Cardiac muscle cell (in vitro differentiated cells and primary cell): ENCODE data around the gene OGFOD1. TPM values are rescaled to one million over a fixed set of nuclear protein-coding genes. Genes with fewer than 3 reads are reported as not detected.

ENCODE experiments used
- DNase-seq, 2 donors: peaks; one replicate each; pipeline versions ENCODE4 v3.0.0 to v3.0.0-alpha.2; 2010 to 2017; ENCODE audit warnings: low read depth in 1 of 2, low spot score in 1 of 2
- H3K27ac ChIP-seq: fragments of 200-600 bp; sonication (generic); 2 replicates; pipeline ENCODE4 v1.5.1; 2016
- H3K27me3 ChIP-seq: fragments of 200-600 bp; sonication (generic); 2 replicates; pipeline ENCODE4 v1.6.0; 2016; ENCODE audit warnings: control low read depth
- H3K36me3 ChIP-seq: fragments of 200-600 bp; sonication (generic); 2 replicates; pipeline ENCODE4 v1.5.1; 2016; ENCODE audit warnings: control low read depth
- H3K4me1 ChIP-seq: fragments of 200-600 bp; sonication (generic); 2 replicates; pipeline ENCODE4 v1.8.1; 2017; ENCODE audit warnings: low read depth, mild to moderate bottlenecking, mixed run types
- H3K4me3 ChIP-seq: fragments of 200-600 bp; sonication (generic); 2 replicates; pipeline ENCODE4 v1.5.1; 2016; ENCODE audit warnings: mild to moderate bottlenecking
- H3K9me3 ChIP-seq: fragments of 200-600 bp; sonication (generic); 2 replicates; pipeline ENCODE4 v1.5.1; 2017; ENCODE audit warnings: low read depth, mild to moderate bottlenecking, control low read depth
- CTCF ChIP-seq: IDR thresholded peaks from 2 replicates; pipeline ENCODE4 v1.5.1; 2012; ENCODE audit warnings: low read depth, mild to moderate bottlenecking, low read length
- polyA plus RNA-seq: library from polyadenylated mRNA; unstranded; fragments of >200 nt; fragmentation: Nextera tagmentation; extraction: Ambion mirVana; gene quantifications from 2 replicates; pipeline ENCODE4 v1.2.1, GENCODE V29; 2016
- total RNA-seq: library from RNA; depleted of rRNA; stranded (reverse); fragments of >200 nt; gene quantifications from 2 replicates; pipeline ENCODE4 v1.2.3, GENCODE V29; 2016

OGFOD1 gene
- total and polyA plus RNA-seq, 2 experiments from 2014 or later = 54.9 to 65.5 TPM

GRCh38 chr16:56411624-56412023, 39.7 kb upstream of the OGFOD1 start:
- Histone ChIP-seq H3K4me1 (peaks cover 5% of the 10 kb centered on the region), H3K4me3 (no peak overlapping the region), H3K27ac (no peak overlapping the region), H3K36me3 (peaks cover 17% of the 10 kb centered on the region), H3K27me3 (no peaks in the 10 kb centered on the region), H3K9me3 (no peaks in the 10 kb centered on the region)
- DNase-seq = no peak
- no peak for TF ChIP-seq CTCF

GRCh38 chr16:56413381-56413780, 38.0 kb upstream of the OGFOD1 start:
- peaks cover 5% of the 10 kb centered on the region for H3K4me1 ChIP-seq
- no peaks in the 10 kb centered on the region for H3K27me3 ChIP-seq
- DNase-seq = no peak
- peaks cover 8% of the 10 kb centered on the region for H3K36me3 ChIP-seq
- H3K4me3 ChIP-seq = no peak overlapping the region
- no peak overlapping the region for H3K27ac ChIP-seq
- no peak for TF ChIP-seq CTCF
- H3K9me3 ChIP-seq = no peaks in the 10 kb centered on the region

- peak overlapping the region; percentile 24 for H3K27ac ChIP-seq
These were observed 37.0 kb upstream of the OGFOD1 start for GRCh38 chr16:56414366-56414765.

GRCh38 chr16:56415875-56416274, 35.5 kb upstream of the OGFOD1 start:
- Histone ChIP-seq H3K9me3 (no peaks in the 10 kb centered on the region), H3K4me3 (no peak overlapping the region), H3K36me3 (no peaks in the 10 kb centered on the region), H3K27ac (no peak overlapping the region), H3K4me1 (peaks cover 5% of the 10 kb centered on the region), H3K27me3 (no peaks in the 10 kb centered on the region)
- TF ChIP-seq CTCF = no peak
- DNase-seq = no peak

More at GRCh38 chr16:56414366-56414765, 37.0 kb upstream of the OGFOD1 start:
- no peak overlapping the region for H3K4me3 ChIP-seq
- no peak for TF ChIP-seq CTCF
- peaks cover under 1% of the 10 kb centered on the region for H3K36me3 ChIP-seq
- no peaks in the 10 kb centered on the region for H3K27me3 ChIP-seq
- peaks cover 5% of the 10 kb centered on the region for H3K4me1 ChIP-seq
- no peak for DNase-seq
- H3K9me3 ChIP-seq = no peaks in the 10 kb centered on the region

GRCh38 chr16:56417138-56417537, 34.2 kb upstream of the OGFOD1 start:
- no peaks in the 10 kb centered on the region for H3K36me3 ChIP-seq
- no peak overlapping the region for H3K4me3 ChIP-seq
- DNase-seq = no peak
- H3K4me1 ChIP-seq = peaks cover 5% of the 10 kb centered on the region
- no peaks in the 10 kb centered on the region for H3K27me3 ChIP-seq
- no peak for TF ChIP-seq CTCF
- H3K27ac ChIP-seq = no peak overlapping the region
- H3K9me3 ChIP-seq = no peaks in the 10 kb centered on the region
